Thyroid gland (tissue), 4 donors: ENCODE measurements around the gene BCL11B. TPM values are rescaled to one million over a fixed set of nuclear protein-coding genes. Genes with fewer than 3 reads are reported as not detected.

ENCODE experiments used
- DNase-seq, 2 donors: peaks; one replicate each; pipeline ENCODE4 v3.0.0-alpha.2; 2019
- H3K27ac ChIP-seq, 3 donors: fragments of 200-600 bp; sonication (generic); 1 replicate in 2 of 3; 2 replicates in 1 of 3; pipeline ENCODE4 v1.5.1; 2016 to 2019; ENCODE audit warnings: mild to moderate bottlenecking in 1 of 3, moderate library complexity in 1 of 3
- H3K27me3 ChIP-seq: fragments of 200-600 bp; sonication (generic); one replicate; pipeline ENCODE4 v1.5.1; 2019
- H3K36me3 ChIP-seq, 2 donors: fragments of 200-600 bp; sonication (generic); one replicate each; pipeline ENCODE4 v1.5.1; 2016 to 2019
- H3K4me1 ChIP-seq, 2 donors: fragments of 200-600 bp; sonication (generic); one replicate each; pipeline ENCODE4 v1.5.1; 2017 to 2019
- H3K4me3 ChIP-seq, 3 donors: fragments of 200-600 bp; sonication (generic); replicated peaks in 1 of 3; 1 replicate in 2 of 3; 2 replicates in 1 of 3; pipeline ENCODE4 v1.5.1; 2016; ENCODE audit warnings: mild to moderate bottlenecking in 1 of 3
- H3K9me3 ChIP-seq: fragments of 200-600 bp; sonication (generic); one replicate; pipeline ENCODE4 v1.5.1; 2017
- CTCF ChIP-seq, 6 experiments: fragments of 200-600 bp in 3 of 6; fragments of 450-650 bp in 3 of 6; sonication (generic) in 3 of 6; IDR thresholded peaks; one replicate each; pipeline ENCODE4 v1.5.1; 2016 to 2019; ENCODE audit warnings: antibody characterized with exemption in 6 of 6, mild to moderate bottlenecking in 2 of 6, inconsistent platforms in 1 of 6, moderate library complexity in 1 of 6
- POLR2A ChIP-seq, 2 donors: fragments of 450-650 bp; IDR thresholded peaks; one replicate each; pipeline ENCODE4 v1.6.1; 2017; ENCODE audit warnings: antibody characterized with exemption in 2 of 2, mild to moderate bottlenecking in 2 of 2, moderate library complexity in 1 of 2
- WGBS, 2 donors: methylation state at CpG; one replicate each; pipeline ENCODE4 v1.1.5; 2017; 5-methylcytosine and 5-hydroxymethylcytosine counted together
- intact Hi-C: fragments of 100-400 bp; cut with DNase I; formaldehyde crosslinking; loops from one replicate; pipeline ENCODE4 v1.15.1; 2023
- total RNA-seq, 4 donors: library from RNA; depleted of rRNA; stranded (reverse); fragments of >200 nt; gene quantifications; one replicate each; pipeline ENCODE4 v1.2.3, GENCODE V29; 2016

BCL11B gene
- total RNA-seq, 4 donors from 2014 or later: 0.81 to 4.3 (median 2.3) TPM

- Histone ChIP-seq H3K36me3 (no peaks in the 10 kb centered on the region), H3K27ac (no peak overlapping the region), H3K9me3 (no peaks in the 10 kb centered on the region), H3K4me1 (peaks cover 12 to 20% of the 10 kb centered on the region in 2 donors), H3K27me3 (no peaks in the 10 kb centered on the region), H3K4me3 (no peak overlapping the region)
- 68 to 70% methylated on average over 16 of the region's 16 CpGs for WGBS, 2 donors
- no peak for TF ChIP-seq CTCF (IDR thresholded peaks at IDR 0.05)
- no peak for TF ChIP-seq POLR2A (IDR thresholded peaks at IDR 0.05)
- no peak for DNase-seq
- intact Hi-C loops: loop anchor here (5.0 kb wide), 1 partner anchor 1131 kb away; no protein-coding TSS in a partner anchor
Observed at GRCh38 chr14:99267837-99268781, 3.9 kb downstream of the BCL11B start.

- Histone ChIP-seq H3K4me1 (peaks cover 5 to 16% of the 10 kb centered on the region in 2 donors), H3K9me3 (no peaks in the 10 kb centered on the region), H3K27me3 (no peaks in the 10 kb centered on the region), H3K36me3 (no peaks in the 10 kb centered on the region), H3K27ac (no peak overlapping the region), H3K4me3 (no peak overlapping the region)
- intact Hi-C loops: loop anchor here (5.0 kb wide), 1 partner anchor 1130 kb away; no protein-coding TSS in a partner anchor
- 76 to 79% methylated on average over 4 of the region's 4 CpGs for WGBS, 2 donors
- TF ChIP-seq POLR2A (IDR thresholded peaks at IDR 0.05): no peak
- no peak for TF ChIP-seq CTCF (IDR thresholded peaks at IDR 0.05)
- no peak for DNase-seq
Observed at GRCh38 chr14:99267381-99267780, 4.6 kb downstream of the BCL11B start.

- TF ChIP-seq CTCF (IDR thresholded peaks at IDR 0.05): peak; percentile 81 to 98 (median 96)
- TF ChIP-seq POLR2A (IDR thresholded peaks at IDR 0.05): no peak
- intact Hi-C loops: loop anchor here (5.0 kb wide), 1 partner anchor 1129 kb away; no protein-coding TSS in a partner anchor
- H3K27ac ChIP-seq: no peak overlapping the region
- peak; percentile 81 to 86 for DNase-seq
- no peak overlapping the region for H3K4me3 ChIP-seq
- H3K36me3 ChIP-seq: no peaks in the 10 kb centered on the region
- no peaks in the 10 kb centered on the region for H3K27me3 ChIP-seq
- H3K4me1 ChIP-seq: peaks cover 2 to 13% of the 10 kb centered on the region in 2 donors
- WGBS, 2 donors: 17 to 21% methylated on average over 31 of the region's 31 CpGs
- no peaks in the 10 kb centered on the region for H3K9me3 ChIP-seq
Observed at GRCh38 chr14:99266181-99267178, 5.5 kb downstream of the BCL11B start.

- no peaks in the 10 kb centered on the region for H3K9me3 ChIP-seq
- DNase-seq: no peak
- WGBS, 2 donors: 76 to 78% methylated on average over 10 of the region's 10 CpGs
- H3K27ac ChIP-seq: no peak overlapping the region
- no peak overlapping the region for H3K4me3 ChIP-seq
- H3K36me3 ChIP-seq: no peaks in the 10 kb centered on the region
- intact Hi-C loops: loop anchor here (5.0 kb wide), 1 partner anchor 1128 kb away; no protein-coding TSS in a partner anchor
- H3K4me1 ChIP-seq: peaks cover 0 to 9% of the 10 kb centered on the region in 2 donors
- no peaks in the 10 kb centered on the region for H3K27me3 ChIP-seq
- no peak for TF ChIP-seq CTCF (IDR thresholded peaks at IDR 0.05)
- no peak for TF ChIP-seq POLR2A (IDR thresholded peaks at IDR 0.05)
Observed at GRCh38 chr14:99265571-99265970, 6.4 kb downstream of the BCL11B start.
